ENCODE results near the gene IDUA.
"Not testable (repeated sequence)": the region's sequence is repeated elsewhere in the genome, so short reads cannot be mapped to it uniquely, and the experiment has no call there.

The IDUA gene

GRCh38 chr4:968221-968620, 18.6 kb upstream of the IDUA start:
- no peak for DNase-seq

- no peak for DNase-seq
Observed at GRCh38 chr4:968621-969394, 18.0 kb upstream of the IDUA start.

- DNase-seq, result no peak
Observed at GRCh38 chr4:970046-970745, 16.6 kb upstream of the IDUA start.

- DNase-seq, result no peak
Observed at GRCh38 chr4:970854-971520, 15.9 kb upstream of the IDUA start.

GRCh38 chr4:971666-972500, 15.0 kb upstream of the IDUA start:
- no peak for DNase-seq

- no peak for DNase-seq
Observed at GRCh38 chr4:972651-973424, 14.0 kb upstream of the IDUA start.

GRCh38 chr4:973431-974397, 13.1 kb upstream of the IDUA start, which contains the start of gene DGKQ:
Gene DGKQ (minus strand): TSS chr4:973569. CDS start chr4:973482, 87 bp downstream.
- DNase-seq, result peak in 1 of 2 experiments; percentile 47

GRCh38 chr4:974668-975067, 12.2 kb upstream of the IDUA start:
- no peak for DNase-seq

GRCh38 chr4:976016-976415, 10.8 kb upstream of the IDUA start:
- not testable (repeated sequence) for DNase-seq

GRCh38 chr4:978957-979701, 7.7 kb upstream of the IDUA start:
- no peak for DNase-seq

GRCh38 chr4:982291-982690, 4.6 kb upstream of the IDUA start:
- DNase-seq, result no peak

- DNase-seq, result no peak
Observed at GRCh38 chr4:982814-983213, 4.0 kb upstream of the IDUA start.

- DNase-seq, result no peak
Observed at GRCh38 chr4:984336-985054, 2.3 kb upstream of the IDUA start.

- no peak for DNase-seq
Observed at GRCh38 chr4:985123-985830, 1.6 kb upstream of the IDUA start.

GRCh38 chr4:986428-986878, 391 bp upstream of the IDUA start:
- DNase-seq, result no peak

GRCh38 chr4:987624-988513, 1.0 kb downstream of the IDUA start:
- no peak for DNase-seq

Measured in cerebellar nuclear complex (tissue), 1 donor.